Measurements from ENCODE around the gene SPOCK2. TPM values are rescaled to one million over a fixed set of nuclear protein-coding genes. Genes with fewer than 3 reads are reported as not detected.

Gene SPOCK2
- total and polyA plus RNA-seq, 2 of the 13 experiments (the other 11 are each of a cell fraction or from before 2014, with no cell fraction given), result 8.6 to 30.6 TPM

DNA sequence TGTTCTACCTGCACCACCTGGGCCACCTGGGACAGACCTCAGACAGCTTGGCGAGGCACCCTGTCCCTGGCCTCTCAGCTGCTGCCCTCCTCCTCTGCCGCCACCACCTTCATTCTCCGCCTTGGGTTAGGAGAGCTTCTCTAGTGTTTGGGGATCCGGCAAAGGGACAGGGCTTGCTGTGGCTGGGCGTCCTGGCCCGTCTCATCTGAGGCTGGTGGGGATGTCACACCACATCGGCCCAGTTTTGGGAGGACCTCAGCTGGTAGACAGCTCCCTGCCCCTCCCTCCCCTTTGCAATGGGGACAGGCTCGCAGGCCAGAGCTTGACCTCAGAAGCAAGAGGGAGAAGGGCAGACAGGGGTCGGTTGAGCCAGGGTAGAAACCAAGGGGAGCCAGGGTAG is 26.4 kb downstream of the SPOCK2 start (continued):
- TF ChIP-seq, protein P1, sequence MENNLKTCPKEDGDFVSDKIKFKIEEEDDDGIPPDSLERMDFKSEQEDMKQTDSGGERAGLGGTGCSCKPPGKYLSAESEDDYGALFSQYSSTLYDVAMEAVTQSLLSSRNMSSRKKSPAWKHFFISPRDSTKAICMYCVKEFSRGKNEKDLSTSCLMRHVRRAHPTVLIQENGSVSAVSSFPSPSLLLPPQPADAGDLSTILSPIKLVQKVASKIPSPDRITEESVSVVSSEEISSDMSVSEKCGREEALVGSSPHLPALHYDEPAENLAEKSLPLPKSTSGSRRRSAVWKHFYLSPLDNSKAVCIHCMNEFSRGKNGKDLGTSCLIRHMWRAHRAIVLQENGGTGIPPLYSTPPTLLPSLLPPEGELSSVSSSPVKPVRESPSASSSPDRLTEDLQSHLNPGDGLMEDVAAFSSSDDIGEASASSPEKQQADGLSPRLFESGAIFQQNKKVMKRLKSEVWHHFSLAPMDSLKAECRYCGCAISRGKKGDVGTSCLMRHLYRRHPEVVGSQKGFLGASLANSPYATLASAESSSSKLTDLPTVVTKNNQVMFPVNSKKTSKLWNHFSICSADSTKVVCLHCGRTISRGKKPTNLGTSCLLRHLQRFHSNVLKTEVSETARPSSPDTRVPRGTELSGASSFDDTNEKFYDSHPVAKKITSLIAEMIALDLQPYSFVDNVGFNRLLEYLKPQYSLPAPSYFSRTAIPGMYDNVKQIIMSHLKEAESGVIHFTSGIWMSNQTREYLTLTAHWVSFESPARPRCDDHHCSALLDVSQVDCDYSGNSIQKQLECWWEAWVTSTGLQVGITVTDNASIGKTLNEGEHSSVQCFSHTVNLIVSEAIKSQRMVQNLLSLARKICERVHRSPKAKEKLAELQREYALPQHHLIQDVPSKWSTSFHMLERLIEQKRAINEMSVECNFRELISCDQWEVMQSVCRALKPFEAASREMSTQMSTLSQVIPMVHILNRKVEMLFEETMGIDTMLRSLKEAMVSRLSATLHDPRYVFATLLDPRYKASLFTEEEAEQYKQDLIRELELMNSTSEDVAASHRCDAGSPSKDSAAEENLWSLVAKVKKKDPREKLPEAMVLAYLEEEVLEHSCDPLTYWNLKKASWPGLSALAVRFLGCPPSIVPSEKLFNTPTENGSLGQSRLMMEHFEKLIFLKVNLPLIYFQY (CRISPR knock-in tag; IDR thresholded peaks at IDR 0.05; ENCODE audit: borderline replicate concordance), result no peak
- TF ChIP-seq ZBTB3 (CRISPR knock-in tag; IDR thresholded peaks at IDR 0.05; ENCODE audit: borderline replicate concordance, low read depth), result no peak
- no peak for TF ChIP-seq SMARCE1 (IDR thresholded peaks at IDR 0.05; ENCODE audit: borderline replicate concordance)
- no peak for TF ChIP-seq ZNF501 (CRISPR knock-in tag; IDR thresholded peaks at IDR 0.05)
- TF ChIP-seq, protein P2, sequence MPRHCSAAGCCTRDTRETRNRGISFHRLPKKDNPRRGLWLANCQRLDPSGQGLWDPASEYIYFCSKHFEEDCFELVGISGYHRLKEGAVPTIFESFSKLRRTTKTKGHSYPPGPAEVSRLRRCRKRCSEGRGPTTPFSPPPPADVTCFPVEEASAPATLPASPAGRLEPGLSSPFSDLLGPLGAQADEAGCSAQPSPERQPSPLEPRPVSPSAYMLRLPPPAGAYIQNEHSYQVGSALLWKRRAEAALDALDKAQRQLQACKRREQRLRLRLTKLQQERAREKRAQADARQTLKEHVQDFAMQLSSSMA (CRISPR knock-in tag; IDR thresholded peaks at IDR 0.05), result no peak

DNA sequence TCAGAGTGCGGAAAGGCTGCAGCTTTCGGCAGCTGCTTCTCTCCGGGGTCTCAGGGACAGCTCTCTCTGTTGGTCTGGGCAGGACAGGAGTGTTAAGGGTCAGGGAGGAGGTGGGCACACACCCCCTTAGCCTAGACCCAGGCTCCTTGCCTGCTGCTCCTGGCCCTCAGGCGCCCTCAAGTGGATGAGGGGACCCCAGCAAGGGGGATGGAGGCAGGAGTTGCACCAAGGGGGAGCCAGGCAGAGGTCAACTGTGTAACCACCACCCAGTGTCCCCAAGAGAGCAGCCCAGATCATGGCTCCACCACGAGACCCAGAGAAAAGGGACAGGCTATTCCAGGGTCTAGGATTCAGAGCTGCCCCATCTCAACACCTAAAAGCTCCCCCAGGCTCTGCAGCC is 26.9 kb downstream of the SPOCK2 start:
- no peak overlapping the region for H3K4me3 ChIP-seq (replicated peaks in 1 of 3; ENCODE audit: insufficient read depth in 1 of 3, low read depth in 2 of 3, low read length in 3 of 3)
- peak; percentile 73 for ATAC-seq
- intact Hi-C loops (cut with micrococcal nuclease; ENCODE audit: unreplicated experiment) (no loop called here), in situ Hi-C loops (cut with HindIII; ENCODE audit: extremely low pct_ligation_motif_present, low pct_unique_long_range_greater_than_20kb) (no loop called here)
- 69% methylated on average over 3 of the region's 5 CpGs for WGBS (ENCODE audit: low lambda C conversion rate)
- H3K27ac ChIP-seq (ENCODE audit: extremely low read length, insufficient read depth, low read length), result no peak overlapping the region
- no peak overlapping the region for H3K4me2 ChIP-seq (ENCODE audit: low read depth, low read length)
- POLR2A ChIA-PET, result no interaction called here
- no peak overlapping the region for H2AFZ ChIP-seq (ENCODE audit: low read length)
- H3K27me3 ChIP-seq (ENCODE audit: control insufficient read depth in 1 of 2, insufficient read depth in 2 of 2, low read length in 2 of 2), result no peaks in the 10 kb centered on the region
- H3K4me1 ChIP-seq (ENCODE audit: insufficient read depth, low read length), result peaks cover 66% of the 10 kb centered on the region
- CTCF ChIA-PET (ENCODE audit: low intra/inter-chr PET ratio, low total read pairs), result interaction anchor here (0.7 kb wide), 1 partner anchor 165 kb away, joined by 4 read pairs; no protein-coding TSS in a partner anchor
- no peak for DNase-seq (ENCODE audit: low spot score)
- H3K9me3 ChIP-seq (ENCODE audit: low read length), result no peaks in the 10 kb centered on the region
- BruUV-seq (replicated peaks), result no TSS peak
- no peaks in the 10 kb centered on the region for H3K79me2 ChIP-seq (ENCODE audit: insufficient read depth, low read length)
- no peaks in the 10 kb centered on the region for H4K20me1 ChIP-seq (ENCODE audit: insufficient read depth, low read length)
- H3K9ac ChIP-seq (ENCODE audit: insufficient read depth, low read depth, low read length), result no peak overlapping the region
- no peaks in the 10 kb centered on the region for H3K36me3 ChIP-seq (replicated peaks in 1 of 2; ENCODE audit: control insufficient read depth in 1 of 2, insufficient read depth in 2 of 2, low read length in 2 of 2)
- peak; percentile 37 for FAIRE-seq
- TF ChIP-seq, protein P3, sequence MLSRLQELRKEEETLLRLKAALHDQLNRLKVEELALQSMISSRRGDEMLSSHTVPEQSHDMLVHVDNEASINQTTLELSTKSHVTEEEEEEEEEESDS (CRISPR knock-in tag; IDR thresholded peaks at IDR 0.05; ENCODE audit: borderline replicate concordance), result no peak
- TF ChIP-seq, protein P4, sequence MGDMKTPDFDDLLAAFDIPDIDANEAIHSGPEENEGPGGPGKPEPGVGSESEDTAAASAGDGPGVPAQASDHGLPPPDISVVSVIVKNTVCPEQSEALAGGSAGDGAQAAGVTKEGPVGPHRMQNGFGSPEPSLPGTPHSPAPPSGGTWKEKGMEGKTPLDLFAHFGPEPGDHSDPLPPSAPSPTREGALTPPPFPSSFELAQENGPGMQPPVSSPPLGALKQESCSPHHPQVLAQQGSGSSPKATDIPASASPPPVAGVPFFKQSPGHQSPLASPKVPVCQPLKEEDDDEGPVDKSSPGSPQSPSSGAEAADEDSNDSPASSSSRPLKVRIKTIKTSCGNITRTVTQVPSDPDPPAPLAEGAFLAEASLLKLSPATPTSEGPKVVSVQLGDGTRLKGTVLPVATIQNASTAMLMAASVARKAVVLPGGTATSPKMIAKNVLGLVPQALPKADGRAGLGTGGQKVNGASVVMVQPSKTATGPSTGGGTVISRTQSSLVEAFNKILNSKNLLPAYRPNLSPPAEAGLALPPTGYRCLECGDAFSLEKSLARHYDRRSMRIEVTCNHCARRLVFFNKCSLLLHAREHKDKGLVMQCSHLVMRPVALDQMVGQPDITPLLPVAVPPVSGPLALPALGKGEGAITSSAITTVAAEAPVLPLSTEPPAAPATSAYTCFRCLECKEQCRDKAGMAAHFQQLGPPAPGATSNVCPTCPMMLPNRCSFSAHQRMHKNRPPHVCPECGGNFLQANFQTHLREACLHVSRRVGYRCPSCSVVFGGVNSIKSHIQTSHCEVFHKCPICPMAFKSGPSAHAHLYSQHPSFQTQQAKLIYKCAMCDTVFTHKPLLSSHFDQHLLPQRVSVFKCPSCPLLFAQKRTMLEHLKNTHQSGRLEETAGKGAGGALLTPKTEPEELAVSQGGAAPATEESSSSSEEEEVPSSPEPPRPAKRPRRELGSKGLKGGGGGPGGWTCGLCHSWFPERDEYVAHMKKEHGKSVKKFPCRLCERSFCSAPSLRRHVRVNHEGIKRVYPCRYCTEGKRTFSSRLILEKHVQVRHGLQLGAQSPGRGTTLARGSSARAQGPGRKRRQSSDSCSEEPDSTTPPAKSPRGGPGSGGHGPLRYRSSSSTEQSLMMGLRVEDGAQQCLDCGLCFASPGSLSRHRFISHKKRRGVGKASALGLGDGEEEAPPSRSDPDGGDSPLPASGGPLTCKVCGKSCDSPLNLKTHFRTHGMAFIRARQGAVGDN (CRISPR knock-in tag; IDR thresholded peaks at IDR 0.05), result peak; percentile 48; the same call in 1 of the 2 replicates
- TF ChIP-seq ZNF709 (CRISPR knock-in tag; IDR thresholded peaks at IDR 0.05), result no peak
- TF ChIP-seq, protein P5, sequence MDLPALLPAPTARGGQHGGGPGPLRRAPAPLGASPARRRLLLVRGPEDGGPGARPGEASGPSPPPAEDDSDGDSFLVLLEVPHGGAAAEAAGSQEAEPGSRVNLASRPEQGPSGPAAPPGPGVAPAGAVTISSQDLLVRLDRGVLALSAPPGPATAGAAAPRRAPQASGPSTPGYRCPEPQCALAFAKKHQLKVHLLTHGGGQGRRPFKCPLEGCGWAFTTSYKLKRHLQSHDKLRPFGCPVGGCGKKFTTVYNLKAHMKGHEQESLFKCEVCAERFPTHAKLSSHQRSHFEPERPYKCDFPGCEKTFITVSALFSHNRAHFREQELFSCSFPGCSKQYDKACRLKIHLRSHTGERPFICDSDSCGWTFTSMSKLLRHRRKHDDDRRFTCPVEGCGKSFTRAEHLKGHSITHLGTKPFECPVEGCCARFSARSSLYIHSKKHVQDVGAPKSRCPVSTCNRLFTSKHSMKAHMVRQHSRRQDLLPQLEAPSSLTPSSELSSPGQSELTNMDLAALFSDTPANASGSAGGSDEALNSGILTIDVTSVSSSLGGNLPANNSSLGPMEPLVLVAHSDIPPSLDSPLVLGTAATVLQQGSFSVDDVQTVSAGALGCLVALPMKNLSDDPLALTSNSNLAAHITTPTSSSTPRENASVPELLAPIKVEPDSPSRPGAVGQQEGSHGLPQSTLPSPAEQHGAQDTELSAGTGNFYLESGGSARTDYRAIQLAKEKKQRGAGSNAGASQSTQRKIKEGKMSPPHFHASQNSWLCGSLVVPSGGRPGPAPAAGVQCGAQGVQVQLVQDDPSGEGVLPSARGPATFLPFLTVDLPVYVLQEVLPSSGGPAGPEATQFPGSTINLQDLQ (CRISPR knock-in tag; IDR thresholded peaks at IDR 0.05), result no peak

Measured in HepG2 (cell line).